NCI-H345 (cell line): ENCODE results near the gene SLC4A1AP.

ENCODE experiments used
- DNase-seq: peaks from one replicate; lab custom pipeline; 2025; lab: John Stamatoyannopoulos, UW

SLC4A1AP gene

GRCh38 chr2:27742571-27742970, 78.9 kb downstream of the SLC4A1AP start:
- no peak for DNase-seq
